ENCODE data around the gene GTF3C6.

- TF ChIP-seq JUN (IDR thresholded peaks at IDR 0.05; ENCODE audit: low read depth, low read length) (no peak), MAX (IDR thresholded peaks at IDR 0.05) (no peak), CTCF (IDR thresholded peaks at IDR 0.05; ENCODE audit: control extremely low read depth in 1 of 3, insufficient read depth in 1 of 3, low read depth in 1 of 3, low read length in 3 of 3) (no peak), SP1 (IDR thresholded peaks at IDR 0.05; ENCODE audit: low read depth, low read length) (no peak), EZH2 (IDR thresholded peaks at IDR 0.05; ENCODE audit: low read depth, low read length, severe bottlenecking) (no peak), ZNF274 (IDR thresholded peaks at IDR 0.05; ENCODE audit: borderline replicate concordance, extremely low read depth, low read length) (no peak), POLR2A (IDR thresholded peaks at IDR 0.05; ENCODE audit: control extremely low read depth in 1 of 2, low read depth in 2 of 2, low read length in 2 of 2) (no peak), TEAD4 (IDR thresholded peaks at IDR 0.05; ENCODE audit: low read depth, low read length) (no peak), HDAC2 (IDR thresholded peaks at IDR 0.05; ENCODE audit: borderline replicate concordance in 1 of 2, low read depth in 2 of 2, low read length in 2 of 2) (no peak), KDM5A (IDR thresholded peaks at IDR 0.05; ENCODE audit: low read length) (no peak), CEBPB (IDR thresholded peaks at IDR 0.05; ENCODE audit: low read depth, low read length) (no peak), ATF3 (IDR thresholded peaks at IDR 0.05; ENCODE audit: insufficient read depth, low read depth, low read length) (no peak)
Measured at GRCh38 chr6:110980227-110980626, 21.7 kb downstream of the GTF3C6 start.

Measured in H1 (cell line).